ENCODE data around the gene DYNC1I1.

DNA sequence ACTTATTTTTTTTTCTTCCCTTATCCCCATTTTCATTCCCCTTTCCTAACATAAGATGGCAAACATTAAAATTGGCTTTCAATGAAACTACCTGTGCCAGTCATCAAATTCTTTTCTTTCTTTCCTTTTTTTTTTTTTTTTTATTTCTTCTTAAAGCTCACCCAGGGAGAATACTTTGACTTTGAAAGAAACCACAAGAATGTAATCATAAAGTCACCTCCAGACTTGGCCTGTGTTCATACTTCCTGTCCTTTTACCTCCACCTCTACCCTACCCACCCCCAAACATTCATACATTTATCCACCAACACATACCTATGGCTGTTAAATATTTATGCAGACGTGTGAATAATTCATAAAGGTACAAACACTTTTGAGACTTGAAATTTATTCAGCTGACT is 295.0 kb downstream of the DYNC1I1 start:
- TF ChIP-seq POLR2AphosphoS5 (IDR thresholded peaks at IDR 0.05; ENCODE audit: low read depth, low read length), result no peak
- TF ChIP-seq, protein P1, sequence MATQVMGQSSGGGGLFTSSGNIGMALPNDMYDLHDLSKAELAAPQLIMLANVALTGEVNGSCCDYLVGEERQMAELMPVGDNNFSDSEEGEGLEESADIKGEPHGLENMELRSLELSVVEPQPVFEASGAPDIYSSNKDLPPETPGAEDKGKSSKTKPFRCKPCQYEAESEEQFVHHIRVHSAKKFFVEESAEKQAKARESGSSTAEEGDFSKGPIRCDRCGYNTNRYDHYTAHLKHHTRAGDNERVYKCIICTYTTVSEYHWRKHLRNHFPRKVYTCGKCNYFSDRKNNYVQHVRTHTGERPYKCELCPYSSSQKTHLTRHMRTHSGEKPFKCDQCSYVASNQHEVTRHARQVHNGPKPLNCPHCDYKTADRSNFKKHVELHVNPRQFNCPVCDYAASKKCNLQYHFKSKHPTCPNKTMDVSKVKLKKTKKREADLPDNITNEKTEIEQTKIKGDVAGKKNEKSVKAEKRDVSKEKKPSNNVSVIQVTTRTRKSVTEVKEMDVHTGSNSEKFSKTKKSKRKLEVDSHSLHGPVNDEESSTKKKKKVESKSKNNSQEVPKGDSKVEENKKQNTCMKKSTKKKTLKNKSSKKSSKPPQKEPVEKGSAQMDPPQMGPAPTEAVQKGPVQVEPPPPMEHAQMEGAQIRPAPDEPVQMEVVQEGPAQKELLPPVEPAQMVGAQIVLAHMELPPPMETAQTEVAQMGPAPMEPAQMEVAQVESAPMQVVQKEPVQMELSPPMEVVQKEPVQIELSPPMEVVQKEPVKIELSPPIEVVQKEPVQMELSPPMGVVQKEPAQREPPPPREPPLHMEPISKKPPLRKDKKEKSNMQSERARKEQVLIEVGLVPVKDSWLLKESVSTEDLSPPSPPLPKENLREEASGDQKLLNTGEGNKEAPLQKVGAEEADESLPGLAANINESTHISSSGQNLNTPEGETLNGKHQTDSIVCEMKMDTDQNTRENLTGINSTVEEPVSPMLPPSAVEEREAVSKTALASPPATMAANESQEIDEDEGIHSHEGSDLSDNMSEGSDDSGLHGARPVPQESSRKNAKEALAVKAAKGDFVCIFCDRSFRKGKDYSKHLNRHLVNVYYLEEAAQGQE (IDR thresholded peaks at IDR 0.05; ENCODE audit: insufficient read depth in 1 of 2, low read depth in 2 of 2, low read length in 2 of 2), result no peak
